GM18861 (cell line): ENCODE results near the gene EIF4EBP3.

ENCODE experiments used
- ATAC-seq: cut with Tn5 transposase; IDR thresholded peaks from one replicate; pipeline ENCODE4 v1.9.1; 2021; ENCODE audit not compliant: unreplicated experiment

EIF4EBP3 gene

GRCh38 chr5:140556438-140556837, 9.0 kb downstream of the EIF4EBP3 start:
- ATAC-seq: no peak

DNA sequence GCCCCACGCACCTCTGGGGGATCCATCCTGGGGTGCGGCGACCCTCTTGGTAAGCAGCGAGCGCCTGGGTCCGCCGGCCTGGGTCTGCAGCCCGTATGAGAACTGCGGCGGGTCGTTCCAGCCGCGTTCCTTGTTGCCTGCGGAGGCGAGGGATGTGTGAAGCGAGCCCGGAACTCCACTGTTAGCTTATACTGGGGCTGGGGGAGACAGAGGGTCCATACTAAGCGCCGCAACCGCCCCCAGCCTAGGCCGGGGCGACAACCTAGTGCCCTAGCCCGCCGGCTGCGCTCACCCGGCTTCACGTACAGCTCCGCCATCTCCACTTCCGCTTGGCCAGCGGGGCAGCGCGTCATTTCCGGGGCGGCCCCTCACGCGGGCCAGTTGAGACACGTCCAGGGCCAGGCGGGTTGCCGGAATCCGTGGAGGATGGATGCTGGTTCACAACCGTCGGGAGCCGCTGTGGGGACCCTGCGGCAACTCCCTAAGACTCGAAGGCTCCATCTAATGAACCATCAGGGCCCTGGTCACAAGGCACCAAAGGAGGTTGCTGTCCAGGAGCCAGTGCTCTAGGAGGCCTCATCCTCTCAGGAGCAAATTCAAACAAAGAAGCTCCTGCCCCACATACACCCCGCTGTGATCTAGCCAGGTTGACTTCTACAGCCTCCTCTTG, 9.8 kb downstream of the EIF4EBP3 start, which contains the start of gene SRA1:
Gene SRA1 (minus strand): TSS at position 338 of the 670 bp plus-strand sequence. CDS start 21 bp downstream, at position 317.
- ATAC-seq: peak; percentile 92

- ATAC-seq: no peak
These were observed 10.5 kb downstream of the EIF4EBP3 start for GRCh38 chr5:140557965-140558364.

- ATAC-seq: no peak
These were observed 11.1 kb downstream of the EIF4EBP3 start for GRCh38 chr5:140558542-140558941.

DNA sequence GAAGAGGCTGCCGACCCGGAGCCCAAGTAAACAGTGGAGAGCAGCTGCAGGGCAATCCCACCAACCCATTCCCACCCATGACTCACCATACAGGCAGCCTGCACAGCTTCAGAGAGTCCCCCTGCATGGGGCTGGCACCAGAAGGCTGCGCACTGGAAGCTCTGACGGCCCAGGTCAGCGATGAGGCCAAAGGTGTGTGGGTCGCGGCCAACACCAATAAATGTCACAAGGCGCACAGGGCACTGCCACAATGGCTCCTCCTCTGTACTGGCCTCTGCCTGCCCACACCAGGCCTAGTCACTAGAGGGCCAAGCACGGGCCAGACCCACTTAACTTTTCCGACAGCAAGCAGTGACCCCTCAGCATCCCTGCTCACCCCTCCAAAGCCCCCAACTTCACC, 12.8 kb downstream of the EIF4EBP3 start:
- no peak for ATAC-seq

GRCh38 chr5:140561753-140562523, 14.5 kb downstream of the EIF4EBP3 start:
- ATAC-seq: no peak

- ATAC-seq: no peak
These were observed 16.1 kb downstream of the EIF4EBP3 start for GRCh38 chr5:140563596-140563995.

- peak; percentile 71 for ATAC-seq
These were observed 16.9 kb downstream of the EIF4EBP3 start, which contains the start of the genes APBB3 and SLC35A4 for GRCh38 chr5:140564196-140565023. TSS of gene APBB3 (minus strand) at chr5:140564598. CDS start at chr5:140564245, 353 bp downstream. TSS of gene SLC35A4 (plus strand) at chr5:140564828. CDS start at chr5:140567170, 2,342 bp downstream.

DNA sequence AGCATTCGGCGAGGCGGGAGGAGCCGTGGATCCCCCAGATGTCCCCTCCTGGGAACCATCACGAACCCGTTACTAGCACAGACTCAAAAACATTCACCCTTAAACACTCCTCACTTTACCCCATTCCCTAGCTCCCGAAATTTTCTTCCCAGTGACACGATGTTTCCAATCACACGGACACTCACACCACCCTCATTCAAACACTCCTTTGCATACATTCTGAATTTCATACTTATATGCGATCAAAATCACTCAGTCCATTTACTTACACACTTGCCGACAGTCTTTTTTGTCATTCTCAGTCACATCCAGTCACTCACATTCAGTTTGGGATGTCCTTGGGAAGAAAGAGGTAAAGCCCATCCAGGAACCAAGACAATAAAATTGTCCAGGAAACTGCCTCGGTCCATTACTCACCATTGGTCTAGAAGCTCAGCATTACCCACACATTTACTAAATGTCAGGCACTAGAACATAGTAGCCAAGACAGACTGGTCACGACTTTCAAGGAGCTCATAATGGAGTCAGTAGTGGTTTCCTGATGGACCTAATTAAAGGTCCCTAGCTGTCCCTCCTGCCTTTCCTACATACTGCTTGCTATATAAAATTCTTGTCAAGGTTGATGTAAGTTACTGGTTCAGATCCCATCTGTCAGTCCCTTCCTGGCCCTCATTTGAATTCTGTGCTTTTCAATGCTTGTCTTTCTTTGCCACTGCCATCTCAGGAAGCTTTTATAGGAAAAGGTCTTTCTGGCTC, 17.7 kb downstream of the EIF4EBP3 start:
- ATAC-seq: no peak

- no peak for ATAC-seq
These were observed 18.3 kb downstream of the EIF4EBP3 start for GRCh38 chr5:140565780-140566095.

DNA sequence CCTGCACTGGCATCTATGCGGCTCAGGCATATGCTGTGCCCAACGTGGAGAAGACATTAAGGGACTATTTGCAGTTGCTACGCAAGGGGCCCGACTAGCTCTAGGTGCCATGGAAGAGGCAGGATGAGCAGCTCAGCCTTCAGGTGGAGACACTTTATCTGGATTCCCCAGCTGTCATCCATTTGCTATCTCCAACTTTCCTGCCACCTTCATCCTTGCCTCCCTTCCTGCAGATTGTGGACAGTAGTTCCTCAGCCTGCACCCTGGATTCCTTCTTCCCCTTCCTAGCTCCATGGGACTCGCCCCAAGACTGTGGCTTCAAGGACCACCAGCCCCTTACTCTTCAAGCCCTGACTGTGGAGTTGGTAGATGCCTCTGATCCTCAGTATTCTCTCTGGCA, 19.2 kb downstream of the EIF4EBP3 start:
- ATAC-seq: no peak

DNA sequence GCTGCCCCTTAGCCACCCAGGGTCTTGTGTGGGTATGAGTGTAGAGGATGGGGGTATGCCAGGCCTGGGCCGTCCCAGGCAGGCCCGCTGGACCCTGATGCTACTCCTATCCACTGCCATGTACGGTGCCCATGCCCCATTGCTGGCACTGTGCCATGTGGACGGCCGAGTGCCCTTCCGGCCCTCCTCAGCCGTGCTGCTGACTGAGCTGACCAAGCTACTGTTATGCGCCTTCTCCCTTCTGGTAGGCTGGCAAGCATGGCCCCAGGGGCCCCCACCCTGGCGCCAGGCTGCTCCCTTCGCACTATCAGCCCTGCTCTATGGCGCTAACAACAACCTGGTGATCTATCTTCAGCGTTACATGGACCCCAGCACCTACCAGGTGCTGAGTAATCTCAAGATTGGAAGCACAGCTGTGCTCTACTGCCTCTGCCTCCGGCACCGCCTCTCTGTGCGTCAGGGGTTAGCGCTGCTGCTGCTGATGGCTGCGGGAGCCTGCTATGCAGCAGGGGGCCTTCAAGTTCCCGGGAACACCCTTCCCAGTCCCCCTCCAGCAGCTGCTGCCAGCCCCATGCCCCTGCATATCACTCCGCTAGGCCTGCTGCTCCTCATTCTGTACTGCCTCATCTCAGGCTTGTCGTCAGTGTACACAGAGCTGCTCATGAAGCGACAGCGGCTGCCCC, 19.8 kb downstream of the EIF4EBP3 start:
- no peak for ATAC-seq

DNA sequence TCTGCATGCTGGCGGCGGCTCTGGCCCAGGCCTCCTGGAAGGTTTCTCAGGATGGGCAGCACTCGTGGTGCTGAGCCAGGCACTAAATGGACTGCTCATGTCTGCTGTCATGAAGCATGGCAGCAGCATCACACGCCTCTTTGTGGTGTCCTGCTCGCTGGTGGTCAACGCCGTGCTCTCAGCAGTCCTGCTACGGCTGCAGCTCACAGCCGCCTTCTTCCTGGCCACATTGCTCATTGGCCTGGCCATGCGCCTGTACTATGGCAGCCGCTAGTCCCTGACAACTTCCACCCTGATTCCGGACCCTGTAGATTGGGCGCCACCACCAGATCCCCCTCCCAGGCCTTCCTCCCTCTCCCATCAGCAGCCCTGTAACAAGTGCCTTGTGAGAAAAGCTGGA, 20.4 kb downstream of the EIF4EBP3 start:
- ATAC-seq: no peak

DNA sequence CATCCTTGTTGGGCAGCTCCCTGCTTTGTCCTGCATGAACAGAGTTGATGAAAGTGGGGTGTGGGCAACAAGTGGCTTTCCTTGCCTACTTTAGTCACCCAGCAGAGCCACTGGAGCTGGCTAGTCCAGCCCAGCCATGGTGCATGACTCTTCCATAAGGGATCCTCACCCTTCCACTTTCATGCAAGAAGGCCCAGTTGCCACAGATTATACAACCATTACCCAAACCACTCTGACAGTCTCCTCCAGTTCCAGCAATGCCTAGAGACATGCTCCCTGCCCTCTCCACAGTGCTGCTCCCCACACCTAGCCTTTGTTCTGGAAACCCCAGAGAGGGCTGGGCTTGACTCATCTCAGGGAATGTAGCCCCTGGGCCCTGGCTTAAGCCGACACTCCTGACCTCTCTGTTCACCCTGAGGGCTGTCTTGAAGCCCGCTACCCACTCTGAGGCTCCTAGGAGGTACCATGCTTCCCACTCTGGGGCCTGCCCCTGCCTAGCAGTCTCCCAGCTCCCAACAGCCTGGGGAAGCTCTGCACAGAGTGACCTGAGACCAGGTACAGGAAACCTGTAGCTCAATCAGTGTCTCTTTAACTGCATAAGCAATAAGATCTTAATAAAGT, 21.1 kb downstream of the EIF4EBP3 start:
- ATAC-seq: no peak

- no peak for ATAC-seq
These were observed 21.7 kb downstream of the EIF4EBP3 start for GRCh38 chr5:140569197-140569596.

DNA sequence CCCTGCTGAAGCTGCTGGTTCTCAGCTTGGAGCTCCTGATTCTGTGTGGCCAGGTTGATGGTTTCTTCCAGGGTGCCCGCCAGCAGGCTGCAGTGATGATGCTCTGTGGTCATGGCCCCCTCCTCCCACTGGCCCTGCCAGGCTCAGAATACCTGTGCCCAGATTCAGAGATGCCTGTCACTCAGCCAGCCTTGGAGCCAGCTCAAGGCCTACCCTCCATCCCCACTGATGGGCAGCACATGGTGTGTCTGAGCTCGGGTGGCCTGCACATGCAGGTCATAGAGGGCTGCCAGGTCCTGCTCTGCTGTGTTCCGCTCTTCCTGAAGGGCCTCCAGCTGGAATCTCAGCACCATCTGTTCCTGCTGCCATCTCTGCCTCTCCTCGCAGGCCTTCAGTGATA, 22.6 kb downstream of the EIF4EBP3 start:
- ATAC-seq: no peak

DNA sequence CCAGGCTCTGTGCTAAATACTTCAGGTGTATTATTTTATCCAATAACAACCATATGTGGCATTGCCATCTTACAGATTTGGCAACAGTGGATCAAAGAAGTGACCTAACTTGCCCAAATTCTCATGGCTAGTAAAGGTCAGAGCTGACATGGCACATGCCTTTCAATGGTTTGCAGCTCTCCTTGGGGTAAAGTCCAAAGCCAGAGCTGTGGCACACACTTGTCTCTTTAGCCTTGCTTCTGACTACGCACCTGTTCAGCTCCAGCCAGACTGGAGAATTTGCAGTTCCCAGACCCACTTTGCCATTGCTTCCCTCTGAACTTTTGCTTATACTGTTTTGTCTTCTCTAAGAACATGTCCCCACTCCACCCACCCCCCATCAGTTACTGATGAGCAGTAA, 23.0 kb downstream of the EIF4EBP3 start:
- ATAC-seq: no peak

DNA sequence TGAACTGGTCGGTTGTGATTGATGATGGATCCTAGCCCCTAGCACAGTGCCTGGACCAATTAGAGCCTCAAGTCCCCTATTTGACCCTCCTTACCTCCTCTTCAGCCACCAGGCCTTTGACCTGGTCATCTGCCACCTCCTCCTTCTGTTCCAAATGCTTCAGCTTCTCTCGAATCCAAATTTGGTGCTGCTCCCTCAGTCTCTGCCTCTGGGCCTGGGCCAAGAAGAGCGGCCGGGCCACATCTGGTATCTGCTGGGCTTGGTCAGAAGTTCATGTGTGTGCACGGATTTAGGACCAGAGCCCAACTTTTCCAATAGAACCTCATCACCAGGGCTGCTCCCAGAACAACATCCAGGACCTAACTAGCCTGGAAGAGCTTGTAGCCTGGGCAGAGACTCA, 23.6 kb downstream of the EIF4EBP3 start:
- no peak for ATAC-seq

GRCh38 chr5:140573683-140574082, 26.2 kb downstream of the EIF4EBP3 start:
- no peak for ATAC-seq

DNA sequence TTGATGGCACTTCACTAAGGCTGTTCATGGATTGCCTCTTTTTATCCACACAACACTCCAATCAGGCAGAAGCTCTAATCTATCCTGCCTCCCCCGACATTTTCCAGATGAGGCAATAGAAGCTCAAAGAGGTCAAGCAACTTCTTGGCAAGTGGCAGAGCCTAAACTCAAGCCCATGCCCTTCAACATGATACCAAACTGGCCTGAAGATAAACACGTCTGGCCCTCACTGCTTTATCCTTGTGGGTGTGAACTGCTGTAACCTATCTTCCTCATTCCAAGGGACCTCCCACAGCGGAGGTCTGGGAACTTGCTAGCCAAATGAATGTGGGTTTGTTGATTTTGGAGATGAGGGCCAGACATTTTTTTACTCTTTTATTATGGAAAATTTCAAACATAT, 26.7 kb downstream of the EIF4EBP3 start:
- ATAC-seq: no peak
